Retinal pigment epithelial cell (primary cell): ENCODE data around the gene KCNJ3.

ENCODE experiments used
- DNase-seq: peaks from one replicate; pipeline ENCODE4 v3.0.0-alpha.2; 2010; ENCODE audit warnings: low read depth
- H3K4me3 ChIP-seq: 2 replicates; pipeline ENCODE4 v1.5.1; 2011; ENCODE audit warnings: mild to moderate bottlenecking, low read length, control low read depth, moderate library complexity
- CTCF ChIP-seq: conservative IDR thresholded peaks from 2 replicates; pipeline ENCODE4 v1.5.1; 2011; ENCODE audit warnings: low read depth, low read length, control low read depth, inconsistent platforms

Gene KCNJ3

GRCh38 chr2:154826827-154827226, 128.3 kb downstream of the KCNJ3 start:
- no peak for DNase-seq
- TF ChIP-seq CTCF: no peak
- no peak overlapping the region for H3K4me3 ChIP-seq

GRCh38 chr2:154827286-154827685, 128.8 kb downstream of the KCNJ3 start:
- no peak for DNase-seq
- no peak for TF ChIP-seq CTCF
- H3K4me3 ChIP-seq: no peak overlapping the region

GRCh38 chr2:154832711-154833110, 134.2 kb downstream of the KCNJ3 start:
- TF ChIP-seq CTCF: no peak
- DNase-seq: no peak
- no peak overlapping the region for H3K4me3 ChIP-seq

GRCh38 chr2:154836632-154837031, 138.1 kb downstream of the KCNJ3 start:
- no peak for TF ChIP-seq CTCF
- DNase-seq: no peak

GRCh38 chr2:154837035-154837434, 138.5 kb downstream of the KCNJ3 start:
- no peak for TF ChIP-seq CTCF
- no peak for DNase-seq
- no peak overlapping the region for H3K4me3 ChIP-seq

More at GRCh38 chr2:154836632-154837031, 138.1 kb downstream of the KCNJ3 start:
- no peak overlapping the region for H3K4me3 ChIP-seq

GRCh38 chr2:154844513-154844912, 146.0 kb downstream of the KCNJ3 start:
- no peak for TF ChIP-seq CTCF
- no peak for DNase-seq
- no peak overlapping the region for H3K4me3 ChIP-seq

- DNase-seq: no peak
- TF ChIP-seq CTCF: no peak
- H3K4me3 ChIP-seq: no peak overlapping the region
Measured at GRCh38 chr2:154846842-154847241, 148.3 kb downstream of the KCNJ3 start.
